Measurements from ENCODE around the gene LMBR1. TPM values are rescaled to one million over a fixed set of nuclear protein-coding genes. Genes with fewer than 3 reads are reported as not detected.
"Not testable (repeated sequence)": the region's sequence is repeated elsewhere in the genome, so short reads cannot be mapped to it uniquely, and the experiment has no call there.

LMBR1 gene
- total RNA-seq, 1 donor from 2014 or later: 89.1 TPM

DNA sequence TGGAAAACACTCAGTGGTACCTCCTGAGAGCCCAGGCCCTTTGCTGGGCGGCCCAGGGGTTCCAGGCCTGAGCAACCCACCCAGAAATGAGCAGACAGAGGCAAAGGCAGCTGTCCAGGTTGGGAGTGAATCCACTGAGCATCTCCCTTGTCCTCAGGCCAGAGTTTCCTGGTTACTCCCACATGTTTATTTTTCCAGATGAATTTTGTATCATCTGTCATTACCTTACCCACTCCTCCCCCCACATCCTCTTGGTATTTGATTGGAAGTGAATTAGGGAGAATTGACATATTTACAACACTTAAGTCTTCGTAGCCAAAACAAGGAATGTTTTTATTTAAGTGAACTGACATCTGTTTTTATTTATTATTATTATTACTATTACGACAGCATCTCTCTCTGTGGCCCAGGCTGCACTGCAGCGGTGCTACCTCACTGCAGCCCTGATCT is 13.2 kb upstream of the LMBR1 start:
- TF ChIP-seq, protein P1, sequence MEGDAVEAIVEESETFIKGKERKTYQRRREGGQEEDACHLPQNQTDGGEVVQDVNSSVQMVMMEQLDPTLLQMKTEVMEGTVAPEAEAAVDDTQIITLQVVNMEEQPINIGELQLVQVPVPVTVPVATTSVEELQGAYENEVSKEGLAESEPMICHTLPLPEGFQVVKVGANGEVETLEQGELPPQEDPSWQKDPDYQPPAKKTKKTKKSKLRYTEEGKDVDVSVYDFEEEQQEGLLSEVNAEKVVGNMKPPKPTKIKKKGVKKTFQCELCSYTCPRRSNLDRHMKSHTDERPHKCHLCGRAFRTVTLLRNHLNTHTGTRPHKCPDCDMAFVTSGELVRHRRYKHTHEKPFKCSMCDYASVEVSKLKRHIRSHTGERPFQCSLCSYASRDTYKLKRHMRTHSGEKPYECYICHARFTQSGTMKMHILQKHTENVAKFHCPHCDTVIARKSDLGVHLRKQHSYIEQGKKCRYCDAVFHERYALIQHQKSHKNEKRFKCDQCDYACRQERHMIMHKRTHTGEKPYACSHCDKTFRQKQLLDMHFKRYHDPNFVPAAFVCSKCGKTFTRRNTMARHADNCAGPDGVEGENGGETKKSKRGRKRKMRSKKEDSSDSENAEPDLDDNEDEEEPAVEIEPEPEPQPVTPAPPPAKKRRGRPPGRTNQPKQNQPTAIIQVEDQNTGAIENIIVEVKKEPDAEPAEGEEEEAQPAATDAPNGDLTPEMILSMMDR (IDR thresholded peaks at IDR 0.05; ENCODE audit: unreplicated experiment): no peak
- Mint-ChIP-seq H3K9me3 (ENCODE audit: low read depth) (no peaks in the 10 kb centered on the region), H3K36me3 (ENCODE audit: insufficient read depth) (no peaks in the 10 kb centered on the region), H3K4me1 (ENCODE audit: low read depth) (peaks cover 1% of the 10 kb centered on the region), H3K27ac (no peak overlapping the region), H3K27me3 (no peaks in the 10 kb centered on the region), H3K4me3 (ENCODE audit: low read depth) (no peak overlapping the region)
- no peak for DNase-seq (ENCODE audit: low spot score, unreplicated experiment)

DNA sequence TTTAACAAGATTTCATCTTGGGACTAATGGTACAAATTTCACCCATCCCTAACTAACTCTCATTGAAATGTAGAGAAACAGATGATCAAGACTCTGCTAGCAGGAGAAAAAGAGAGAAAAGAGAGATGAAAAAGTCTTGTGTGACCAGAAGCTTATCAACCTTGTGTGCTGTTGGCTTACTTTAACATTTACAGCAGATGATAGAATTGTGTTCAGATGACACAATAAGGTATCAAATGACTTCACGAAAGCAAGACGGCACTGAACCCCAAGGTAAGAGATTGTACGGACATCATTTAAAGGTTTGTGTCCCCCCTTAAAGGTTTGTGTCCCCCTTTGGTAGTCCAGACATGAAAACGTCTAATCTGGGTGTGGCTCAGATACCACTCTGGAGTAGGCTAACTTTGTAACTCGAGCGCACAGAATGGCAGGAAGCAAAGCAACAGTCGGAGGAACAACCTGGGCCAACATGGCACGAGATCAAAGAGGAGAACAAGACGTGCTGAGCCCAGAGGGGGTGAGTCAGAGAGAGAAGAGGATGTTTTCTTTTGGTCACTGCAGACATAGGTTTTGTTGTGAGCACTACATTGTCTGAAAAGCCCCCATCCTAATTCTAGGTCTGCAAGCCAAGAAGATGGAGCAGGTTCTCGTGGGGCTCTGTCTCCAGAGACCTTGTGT is 10.4 kb upstream of the LMBR1 start:
- Mint-ChIP-seq H3K9me3 (ENCODE audit: low read depth) (no peaks in the 10 kb centered on the region), H3K36me3 (ENCODE audit: insufficient read depth) (no peaks in the 10 kb centered on the region), H3K27ac (no peak overlapping the region), H3K4me1 (ENCODE audit: low read depth) (no peaks in the 10 kb centered on the region), H3K27me3 (no peaks in the 10 kb centered on the region), H3K4me3 (ENCODE audit: low read depth) (no peak overlapping the region)
- no peak for DNase-seq (ENCODE audit: low spot score, unreplicated experiment)
- TF ChIP-seq, protein P1 (IDR thresholded peaks at IDR 0.05; ENCODE audit: unreplicated experiment): no peak

DNA sequence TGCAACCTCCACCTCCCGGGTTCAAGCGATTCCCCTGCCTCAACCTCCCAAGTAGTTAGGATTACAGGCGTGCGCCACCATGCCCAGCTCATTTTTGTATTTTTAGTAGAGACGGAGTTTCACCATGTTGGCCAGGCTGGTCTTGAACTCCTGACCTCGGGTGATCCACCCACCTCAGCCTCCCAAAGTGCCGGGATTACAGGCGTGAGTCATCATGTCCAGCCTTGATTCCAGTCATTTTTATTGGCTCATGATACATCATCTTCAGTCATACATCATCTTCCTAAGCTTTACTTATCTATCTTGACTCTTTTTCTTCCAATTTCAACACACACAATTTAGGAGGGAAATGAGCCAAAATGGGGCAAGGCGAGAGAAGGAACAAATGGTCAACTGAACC is 7.1 kb upstream of the LMBR1 start:
- H3K4me1 Mint-ChIP-seq (ENCODE audit: low read depth); H3K36me3 Mint-ChIP-seq (ENCODE audit: insufficient read depth); H3K27me3 Mint-ChIP-seq; DNase-seq (ENCODE audit: low spot score, unreplicated experiment); H3K4me3 Mint-ChIP-seq (ENCODE audit: low read depth); H3K27ac Mint-ChIP-seq; H3K9me3 Mint-ChIP-seq (ENCODE audit: low read depth): not testable (repeated sequence)

DNA sequence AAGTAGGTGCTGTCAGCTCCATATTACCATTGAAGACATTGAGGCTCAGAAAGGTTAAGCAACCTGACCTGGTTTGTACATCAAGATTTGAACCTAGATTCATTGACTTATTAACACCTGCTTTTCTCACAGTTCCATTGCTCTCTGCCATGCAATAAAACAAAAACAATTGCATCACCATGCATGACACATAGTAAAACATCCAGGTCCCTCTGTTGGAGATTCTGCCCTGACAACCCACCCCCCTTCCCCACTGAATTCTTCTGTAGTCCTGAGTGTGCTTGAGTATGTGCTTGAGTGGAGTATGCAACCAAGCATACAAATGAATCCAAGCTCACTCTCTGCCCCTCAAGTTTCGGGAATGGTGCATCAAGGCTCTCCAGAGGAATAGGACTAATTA is 6.0 kb upstream of the LMBR1 start:
- no peak for DNase-seq (ENCODE audit: low spot score, unreplicated experiment)
- H3K4me1 Mint-ChIP-seq (ENCODE audit: low read depth): peaks cover 2% of the 10 kb centered on the region
- no peak overlapping the region for H3K27ac Mint-ChIP-seq
- H3K4me3 Mint-ChIP-seq (ENCODE audit: low read depth): no peak overlapping the region
- TF ChIP-seq, protein P1 (IDR thresholded peaks at IDR 0.05; ENCODE audit: unreplicated experiment): no peak
- peaks cover 1% of the 10 kb centered on the region for H3K36me3 Mint-ChIP-seq (ENCODE audit: insufficient read depth)
- H3K9me3 Mint-ChIP-seq (ENCODE audit: low read depth): no peaks in the 10 kb centered on the region
- no peaks in the 10 kb centered on the region for H3K27me3 Mint-ChIP-seq

DNA sequence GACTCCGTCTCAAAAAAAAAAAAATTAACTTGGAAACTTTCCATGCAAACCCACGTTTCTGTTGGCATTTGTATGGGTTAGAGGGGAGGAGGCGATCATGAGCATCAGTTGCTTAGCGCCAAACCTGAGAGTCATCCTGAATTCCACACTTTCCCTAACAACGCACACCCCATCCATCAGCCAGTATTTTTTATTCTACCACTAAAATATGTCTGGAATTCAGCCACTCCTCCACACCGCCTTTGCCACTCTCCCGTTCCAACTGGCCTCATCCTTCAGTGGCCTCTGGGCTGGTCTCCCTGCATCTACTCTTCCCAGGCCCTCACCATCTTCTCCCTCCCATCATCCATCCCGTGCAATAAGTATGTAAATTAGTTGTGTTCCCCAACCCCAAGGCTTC is 4.7 kb upstream of the LMBR1 start:
- no peak overlapping the region for H3K4me3 Mint-ChIP-seq (ENCODE audit: low read depth)
- H3K36me3 Mint-ChIP-seq (ENCODE audit: insufficient read depth): peaks cover 1% of the 10 kb centered on the region
- H3K9me3 Mint-ChIP-seq (ENCODE audit: low read depth): no peaks in the 10 kb centered on the region
- no peaks in the 10 kb centered on the region for H3K27me3 Mint-ChIP-seq
- H3K27ac Mint-ChIP-seq: no peak overlapping the region
- H3K4me1 Mint-ChIP-seq (ENCODE audit: low read depth): peaks cover 2% of the 10 kb centered on the region
- TF ChIP-seq, protein P1 (IDR thresholded peaks at IDR 0.05; ENCODE audit: unreplicated experiment): no peak
- DNase-seq (ENCODE audit: low spot score, unreplicated experiment): no peak

DNA sequence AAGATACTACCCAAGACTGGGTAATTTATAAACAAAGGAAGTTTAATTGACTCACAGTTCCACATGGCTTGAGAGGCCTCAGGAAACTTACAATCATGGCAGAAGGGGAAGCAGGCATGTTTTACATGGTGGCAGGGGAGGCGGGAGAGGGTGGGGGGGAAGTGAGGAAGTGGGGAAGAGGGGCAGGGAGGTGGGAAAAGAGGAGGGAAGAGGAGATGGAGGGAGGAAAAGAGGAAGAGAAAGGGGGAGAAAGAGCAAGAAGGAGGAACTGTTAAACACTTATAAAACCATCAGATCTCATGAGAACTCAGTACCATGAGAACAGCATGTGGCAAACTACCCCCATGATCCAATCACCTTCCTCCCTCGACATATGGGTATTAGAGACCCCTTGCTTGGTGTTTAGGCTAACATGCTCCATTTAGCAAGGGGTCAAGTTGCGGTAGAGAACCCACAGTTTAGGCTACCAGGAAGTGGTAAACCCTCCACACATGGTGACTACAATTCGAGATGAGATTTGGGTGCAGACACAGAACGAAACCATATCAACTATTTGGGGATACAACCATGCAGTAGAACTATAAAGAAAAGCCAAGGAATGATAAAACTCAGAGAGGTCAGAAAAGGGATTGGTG is 3.5 kb upstream of the LMBR1 start:
- Mint-ChIP-seq H3K27me3 (no peaks in the 10 kb centered on the region), H3K36me3 (ENCODE audit: insufficient read depth) (peaks cover 1% of the 10 kb centered on the region), H3K4me1 (ENCODE audit: low read depth) (peaks cover 8% of the 10 kb centered on the region), H3K27ac (no peak overlapping the region), H3K4me3 (ENCODE audit: low read depth) (no peak overlapping the region), H3K9me3 (ENCODE audit: low read depth) (no peaks in the 10 kb centered on the region)
- no peak for DNase-seq (ENCODE audit: low spot score, unreplicated experiment)
- TF ChIP-seq, protein P1 (IDR thresholded peaks at IDR 0.05; ENCODE audit: unreplicated experiment): no peak

Data from progenitor cell of endocrine pancreas (in vitro differentiated cells).